Breast epithelium (tissue), 4 donors: ENCODE measurements around the gene ADAMTS17. TPM values are rescaled to one million over a fixed set of nuclear protein-coding genes. Genes with fewer than 3 reads are reported as not detected.
A peak's percentile ranks its signal among the peaks of the same experiment; 100 is the strongest.

ENCODE experiments used
- DNase-seq, 2 donors: peaks; one replicate each; pipeline ENCODE4 v3.0.0-alpha.2; 2019; ENCODE audit warnings: low spot score in 2 of 2
- H3K27ac ChIP-seq, 2 donors: fragments of 200-600 bp; sonication (generic) in 1 of 2; one replicate each; pipeline ENCODE4 v1.5.1; 2016 to 2019; ENCODE audit warnings: mild to moderate bottlenecking in 1 of 2
- H3K27me3 ChIP-seq, 2 donors: fragments of 200-600 bp; sonication (generic) in 1 of 2; one replicate each; pipeline versions ENCODE4 v1.5.1 to v1.6.0; 2017 to 2019; ENCODE audit warnings: control low read depth in 1 of 2, mild to moderate bottlenecking in 1 of 2
- H3K36me3 ChIP-seq: fragments of 200-600 bp; one replicate; pipeline ENCODE4 v1.5.1; 2019
- H3K4me1 ChIP-seq, 2 donors: fragments of 200-600 bp; sonication (generic); one replicate each; pipeline ENCODE4 v1.5.1; 2016 to 2019; ENCODE audit warnings: control low read depth in 1 of 2
- H3K4me3 ChIP-seq, 3 donors: fragments of 200-600 bp; sonication (generic); 1 replicate in 2 of 3; 2 replicates in 1 of 3; pipeline ENCODE4 v1.5.1; 2016 to 2019; ENCODE audit warnings: mild to moderate bottlenecking in 3 of 3, moderate library complexity in 2 of 3
- H3K9me3 ChIP-seq, 2 donors: fragments of 200-600 bp; sonication (generic) in 1 of 2; one replicate each; pipeline ENCODE4 v1.5.1; 2016 to 2019; ENCODE audit warnings: control low read depth in 1 of 2
- CTCF ChIP-seq, 3 donors: fragments of 450-650 bp; IDR thresholded peaks; one replicate each; pipeline ENCODE4 v1.5.1; 2016 to 2017; ENCODE audit warnings: antibody characterized with exemption in 3 of 3, mild to moderate bottlenecking in 3 of 3, moderate library complexity in 3 of 3
- POLR2A ChIP-seq: fragments of 450-650 bp; IDR thresholded peaks from one replicate; pipeline ENCODE4 v1.6.1; 2016; ENCODE audit warnings: antibody characterized with exemption, mild to moderate bottlenecking, moderate library complexity
- POLR2AphosphoS5 ChIP-seq, 3 donors: sonication (generic); formaldehyde crosslinking; IDR thresholded peaks; one replicate each; pipeline ENCODE4 v1.6.1; 2017; ENCODE audit warnings: antibody characterized with exemption in 3 of 3
- intact Hi-C: fragments of 100-400 bp; cut with DNase I; formaldehyde crosslinking; loops from one replicate; pipeline ENCODE4 v1.15.1; 2023; ENCODE audit warnings: low total_unique reads
- total RNA-seq, 3 donors: library from RNA; depleted of rRNA; stranded (reverse); fragments of >200 nt; gene quantifications; one replicate each; pipeline ENCODE4 v1.1.0, GENCODE V29; 2016

ADAMTS17 gene
- total RNA-seq, 3 donors from 2014 or later, result 5.1 to 8.0 (median 5.9) TPM

DNA sequence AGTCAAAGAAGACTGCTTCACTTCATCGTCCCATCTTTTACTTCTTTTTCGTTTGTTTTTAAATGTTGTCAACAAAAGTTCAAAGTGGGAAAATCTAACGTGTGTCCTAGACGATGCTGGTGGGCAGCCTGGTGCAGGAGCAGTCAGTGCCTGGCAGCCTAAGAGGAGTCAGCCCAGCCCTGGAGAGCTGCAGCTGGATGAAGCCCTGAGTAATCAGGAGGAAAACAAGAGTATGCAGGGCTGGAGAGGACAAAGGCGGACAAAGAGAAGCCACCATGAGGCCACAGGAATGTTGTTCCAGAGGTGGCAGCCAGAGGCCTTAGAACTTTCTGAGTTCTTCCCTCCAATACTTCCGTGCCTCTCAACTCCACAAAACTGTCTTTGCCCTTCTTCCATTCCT is 5.7 kb downstream of the ADAMTS17 start:
- no peak overlapping the region for H3K4me3 ChIP-seq
- no peaks in the 10 kb centered on the region for H3K4me1 ChIP-seq
- intact Hi-C loops, result loop anchor here (10.0 kb wide), 1 partner anchor 421 kb away; no protein-coding TSS in a partner anchor
- H3K9me3 ChIP-seq, result no peaks in the 10 kb centered on the region
- no peak overlapping the region for H3K27ac ChIP-seq
- no peaks in the 10 kb centered on the region for H3K36me3 ChIP-seq
- TF ChIP-seq CTCF (IDR thresholded peaks at IDR 0.05), result no peak
- TF ChIP-seq POLR2A, result no peak
- TF ChIP-seq POLR2AphosphoS5 (IDR thresholded peaks at IDR 0.05), result no peak
- H3K27me3 ChIP-seq, result no peaks in the 10 kb centered on the region
- no peak for DNase-seq

DNA sequence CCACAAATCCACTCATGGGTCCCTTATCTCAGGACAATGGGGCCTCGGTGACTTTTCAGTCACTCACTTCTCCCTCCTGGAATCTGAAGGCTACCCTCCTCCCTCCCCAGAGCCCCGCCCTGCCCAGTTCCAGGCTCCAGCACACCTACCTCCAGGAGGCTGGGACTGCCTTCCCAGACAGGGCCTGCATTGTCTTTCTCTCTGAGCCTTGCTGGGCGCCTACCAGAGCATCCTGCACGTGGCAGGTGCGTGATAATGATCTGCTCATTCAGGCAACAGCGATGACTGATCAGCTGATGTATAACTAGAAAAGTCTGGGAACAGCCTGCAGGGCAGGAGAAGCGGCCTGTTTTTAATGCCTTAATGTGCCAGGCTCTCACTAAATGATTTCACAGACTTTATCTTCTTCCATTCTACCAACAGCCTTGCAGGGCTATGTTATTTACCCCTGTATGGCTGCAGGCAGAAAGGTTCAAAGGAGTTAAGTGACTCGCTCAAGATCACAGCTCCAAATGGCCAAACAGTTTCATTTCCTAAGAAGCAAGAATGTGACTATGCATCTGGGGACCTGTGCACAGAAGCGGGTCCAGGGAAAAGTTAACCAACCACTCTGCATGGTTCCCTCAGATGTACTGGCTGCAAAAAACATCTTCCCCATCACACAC is 6.3 kb downstream of the ADAMTS17 start:
- intact Hi-C loops, result loop anchor here (10.0 kb wide), 1 partner anchor 421 kb away; no protein-coding TSS in a partner anchor
- Histone ChIP-seq H3K4me3 (no peak overlapping the region), H3K4me1 (no peaks in the 10 kb centered on the region), H3K27ac (no peak overlapping the region), H3K36me3 (no peaks in the 10 kb centered on the region), H3K27me3 (no peaks in the 10 kb centered on the region), H3K9me3 (no peaks in the 10 kb centered on the region)
- TF ChIP-seq CTCF (IDR thresholded peaks at IDR 0.05) (no peak), POLR2AphosphoS5 (IDR thresholded peaks at IDR 0.05) (peak in 2 of 3 donors; percentile 19 to 35), POLR2A (no peak)
- DNase-seq, result peak in 1 of 2 donors; percentile 62

DNA sequence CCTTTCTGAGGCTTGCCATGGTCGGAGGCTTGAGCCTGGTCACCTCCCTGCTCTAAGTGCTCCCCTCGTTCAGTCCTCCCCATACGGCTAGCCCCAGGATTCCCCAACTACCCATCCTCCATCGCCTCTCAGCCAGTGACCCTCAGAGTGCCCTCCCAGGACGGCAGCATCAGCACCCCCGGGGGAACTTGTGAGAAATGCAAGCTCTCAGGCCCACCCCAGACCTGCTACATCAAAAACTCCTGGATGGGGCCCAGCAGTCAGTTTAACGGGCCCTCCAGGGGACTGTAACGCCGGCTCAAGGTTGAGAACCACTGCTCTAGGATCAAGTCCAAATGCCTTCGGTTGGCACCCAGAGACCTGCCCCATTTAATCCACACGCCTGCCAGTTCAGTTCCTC is 6.9 kb downstream of the ADAMTS17 start:
- Histone ChIP-seq H3K36me3 (no peaks in the 10 kb centered on the region), H3K27me3 (no peaks in the 10 kb centered on the region), H3K9me3 (no peaks in the 10 kb centered on the region), H3K27ac (no peak overlapping the region), H3K4me3 (no peak overlapping the region), H3K4me1 (no peaks in the 10 kb centered on the region)
- TF ChIP-seq CTCF (IDR thresholded peaks at IDR 0.05), result no peak
- no peak for TF ChIP-seq POLR2AphosphoS5 (IDR thresholded peaks at IDR 0.05)
- no peak for TF ChIP-seq POLR2A
- intact Hi-C loops, result loop anchor here (10.0 kb wide), 1 partner anchor 420 kb away; no protein-coding TSS in a partner anchor
- no peak for DNase-seq

DNA sequence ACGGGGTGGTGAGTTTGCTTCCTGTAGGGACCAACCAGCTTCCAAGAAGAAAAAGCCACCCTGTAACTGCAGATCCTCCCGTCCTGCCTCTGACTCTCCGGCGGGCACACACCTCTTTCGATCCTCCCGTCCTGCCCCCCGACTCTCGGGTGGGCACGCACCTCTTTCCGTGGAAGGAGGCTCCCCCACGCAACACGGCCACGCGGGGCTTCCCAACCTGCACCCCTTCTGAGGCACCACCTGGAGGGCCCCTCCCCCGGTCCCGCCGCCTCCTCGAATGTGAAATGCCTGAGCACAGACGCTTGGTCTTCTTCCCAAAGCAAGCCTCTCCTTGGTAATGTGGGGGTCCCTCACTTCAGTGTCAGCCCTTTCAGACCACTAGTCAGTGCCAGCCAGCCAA is 7.3 kb downstream of the ADAMTS17 start:
- no peak overlapping the region for H3K4me3 ChIP-seq
- DNase-seq, result no peak
- no peaks in the 10 kb centered on the region for H3K36me3 ChIP-seq
- no peaks in the 10 kb centered on the region for H3K27me3 ChIP-seq
- no peaks in the 10 kb centered on the region for H3K9me3 ChIP-seq
- no peak for TF ChIP-seq POLR2A
- TF ChIP-seq CTCF (IDR thresholded peaks at IDR 0.05), result no peak
- no peak for TF ChIP-seq POLR2AphosphoS5 (IDR thresholded peaks at IDR 0.05)
- no peak overlapping the region for H3K27ac ChIP-seq
- intact Hi-C loops, result loop anchor here (10.0 kb wide), 1 partner anchor 420 kb away; no protein-coding TSS in a partner anchor
- no peaks in the 10 kb centered on the region for H3K4me1 ChIP-seq

GRCh38 chr15:100334015-100334414 is 7.8 kb downstream of the ADAMTS17 start:
- Histone ChIP-seq H3K4me3 (no peak overlapping the region), H3K27me3 (no peaks in the 10 kb centered on the region), H3K4me1 (no peaks in the 10 kb centered on the region), H3K36me3 (no peaks in the 10 kb centered on the region), H3K27ac (no peak overlapping the region), H3K9me3 (no peaks in the 10 kb centered on the region)
- no peak for DNase-seq
- TF ChIP-seq POLR2AphosphoS5 (IDR thresholded peaks at IDR 0.05) (no peak), POLR2A (no peak), CTCF (IDR thresholded peaks at IDR 0.05) (no peak)
- intact Hi-C loops, result loop anchor here (10.0 kb wide), 1 partner anchor 419 kb away; no protein-coding TSS in a partner anchor
